ENCODE measurements around the gene RIOX2. TPM values are rescaled to one million over a fixed set of nuclear protein-coding genes. Genes with fewer than 3 reads are reported as not detected.

Gene RIOX2
- total RNA-seq, 4 donors from 2014 or later: 28.1 to 44.0 (median 30.6) TPM

DNA sequence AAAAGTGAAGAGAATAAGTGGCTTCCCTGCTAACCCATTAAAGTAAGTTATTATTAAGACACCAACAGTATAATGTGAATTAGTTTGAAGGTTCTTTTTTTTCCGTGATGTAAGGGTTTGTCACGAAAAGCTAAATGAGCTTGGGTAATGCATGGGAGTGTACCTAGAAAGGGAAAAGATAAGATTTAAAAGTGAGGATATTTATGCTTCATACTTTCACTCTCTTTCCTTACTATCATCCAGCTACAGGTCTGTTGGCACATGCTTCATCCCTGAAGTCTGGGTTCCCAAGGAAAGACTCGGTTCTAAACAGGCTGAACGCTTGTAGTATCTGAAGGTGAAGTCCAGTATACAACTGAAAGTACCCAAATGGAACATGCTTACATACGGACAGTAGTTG is 26.9 kb upstream of the RIOX2 start:
- TF ChIP-seq, protein P1, sequence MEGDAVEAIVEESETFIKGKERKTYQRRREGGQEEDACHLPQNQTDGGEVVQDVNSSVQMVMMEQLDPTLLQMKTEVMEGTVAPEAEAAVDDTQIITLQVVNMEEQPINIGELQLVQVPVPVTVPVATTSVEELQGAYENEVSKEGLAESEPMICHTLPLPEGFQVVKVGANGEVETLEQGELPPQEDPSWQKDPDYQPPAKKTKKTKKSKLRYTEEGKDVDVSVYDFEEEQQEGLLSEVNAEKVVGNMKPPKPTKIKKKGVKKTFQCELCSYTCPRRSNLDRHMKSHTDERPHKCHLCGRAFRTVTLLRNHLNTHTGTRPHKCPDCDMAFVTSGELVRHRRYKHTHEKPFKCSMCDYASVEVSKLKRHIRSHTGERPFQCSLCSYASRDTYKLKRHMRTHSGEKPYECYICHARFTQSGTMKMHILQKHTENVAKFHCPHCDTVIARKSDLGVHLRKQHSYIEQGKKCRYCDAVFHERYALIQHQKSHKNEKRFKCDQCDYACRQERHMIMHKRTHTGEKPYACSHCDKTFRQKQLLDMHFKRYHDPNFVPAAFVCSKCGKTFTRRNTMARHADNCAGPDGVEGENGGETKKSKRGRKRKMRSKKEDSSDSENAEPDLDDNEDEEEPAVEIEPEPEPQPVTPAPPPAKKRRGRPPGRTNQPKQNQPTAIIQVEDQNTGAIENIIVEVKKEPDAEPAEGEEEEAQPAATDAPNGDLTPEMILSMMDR (IDR thresholded peaks at IDR 0.05; ENCODE audit: low read depth): no peak

DNA sequence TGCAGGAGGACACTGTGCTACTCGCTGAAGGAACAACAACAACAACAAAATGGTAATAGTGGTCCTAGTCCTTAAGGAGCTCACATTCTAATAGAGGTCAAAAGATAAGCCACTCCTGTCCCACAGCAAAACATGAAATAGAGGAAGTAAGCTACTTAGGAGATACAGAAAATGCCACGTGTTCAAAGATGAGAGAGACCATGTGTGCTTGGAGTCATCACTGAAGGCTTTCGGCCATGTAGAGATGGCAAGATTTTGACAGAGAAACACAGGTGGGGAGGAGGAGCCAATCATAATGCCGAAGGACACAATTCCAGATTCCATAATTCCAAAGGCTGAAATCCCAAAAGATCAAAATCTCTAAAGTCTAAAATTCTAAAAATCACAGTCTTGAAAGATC is 24.8 kb upstream of the RIOX2 start:
- TF ChIP-seq, protein P1 (IDR thresholded peaks at IDR 0.05; ENCODE audit: low read depth): no peak

DNA sequence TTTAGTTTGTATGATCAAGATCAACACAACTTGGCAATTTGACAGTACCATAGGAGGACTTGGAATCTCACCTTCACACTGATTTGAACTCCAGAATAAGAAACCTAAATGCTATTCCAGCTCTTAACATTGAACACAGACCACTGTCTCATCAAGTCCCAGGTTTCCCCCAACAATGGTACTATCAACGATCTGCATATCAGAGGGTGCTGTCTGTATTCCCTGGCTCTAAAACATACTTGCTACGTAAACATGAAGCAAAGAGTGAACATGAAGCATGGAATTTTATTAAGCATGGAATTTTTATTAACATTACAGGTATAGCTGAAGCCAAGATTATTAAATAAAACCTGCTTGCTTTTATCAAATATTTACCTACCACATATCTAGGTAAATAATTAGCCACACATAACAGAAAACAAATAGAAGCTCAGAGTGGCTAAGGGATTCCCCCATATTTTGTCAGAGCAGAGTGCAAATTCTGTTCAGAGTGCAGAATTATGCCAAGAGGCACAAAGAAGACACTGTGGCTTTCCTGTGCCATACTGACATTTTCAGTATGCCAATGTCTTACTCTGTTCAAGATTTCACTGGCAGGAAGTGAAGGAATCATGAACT is 22.2 kb upstream of the RIOX2 start:
- TF ChIP-seq, protein P1 (IDR thresholded peaks at IDR 0.05; ENCODE audit: low read depth): no peak

DNA sequence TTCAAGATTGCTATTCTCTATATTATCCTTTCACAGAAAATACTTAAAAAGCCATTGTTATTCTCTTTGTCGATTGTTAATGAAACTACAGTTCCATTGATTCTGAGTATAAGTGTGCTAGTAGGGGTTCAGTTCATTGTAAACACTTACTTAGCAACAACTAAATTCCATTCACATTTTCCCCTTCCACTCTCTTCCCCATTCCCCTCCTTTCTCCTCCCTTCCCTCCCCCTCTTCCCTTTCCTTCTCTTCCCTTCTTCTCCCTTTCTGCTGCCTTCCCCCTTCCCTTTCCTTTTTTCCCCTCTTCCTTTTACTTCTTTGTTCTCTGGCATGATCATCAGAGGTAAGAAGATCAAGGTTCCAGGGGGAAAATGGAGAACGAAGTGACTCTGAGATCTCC is 21.3 kb upstream of the RIOX2 start:
- TF ChIP-seq, protein P1 (IDR thresholded peaks at IDR 0.05; ENCODE audit: low read depth): no peak

DNA sequence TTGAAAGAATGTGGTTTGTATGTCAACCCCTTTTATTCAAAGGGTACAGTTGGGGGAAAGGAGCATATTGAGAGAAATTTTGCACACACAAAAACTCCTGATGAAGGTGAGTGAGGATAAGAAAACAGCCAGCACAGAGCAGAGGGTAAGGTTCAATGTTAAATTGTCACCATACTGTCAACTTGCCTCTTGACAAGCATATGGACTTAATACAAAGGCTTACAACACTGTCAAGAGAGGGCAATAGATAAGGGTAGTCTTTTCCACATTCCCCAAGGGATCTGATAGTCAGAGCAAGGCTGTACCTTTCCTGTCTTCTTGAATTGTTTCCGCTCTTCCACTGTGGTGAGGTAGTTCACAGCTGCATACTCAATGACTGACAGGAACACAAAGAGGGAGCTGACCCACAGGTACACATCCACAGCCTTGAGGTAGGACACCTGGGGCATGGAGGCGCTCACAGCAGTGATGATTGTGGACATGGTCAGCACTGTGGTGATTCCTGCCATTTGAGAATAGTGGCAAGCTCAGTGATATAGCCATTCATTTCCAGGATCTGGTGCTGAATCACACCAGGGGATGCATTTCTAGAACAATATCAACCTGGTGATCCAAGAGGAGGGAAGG is 20.4 kb upstream of the RIOX2 start:
- TF ChIP-seq, protein P1 (IDR thresholded peaks at IDR 0.05; ENCODE audit: low read depth): no peak

DNA sequence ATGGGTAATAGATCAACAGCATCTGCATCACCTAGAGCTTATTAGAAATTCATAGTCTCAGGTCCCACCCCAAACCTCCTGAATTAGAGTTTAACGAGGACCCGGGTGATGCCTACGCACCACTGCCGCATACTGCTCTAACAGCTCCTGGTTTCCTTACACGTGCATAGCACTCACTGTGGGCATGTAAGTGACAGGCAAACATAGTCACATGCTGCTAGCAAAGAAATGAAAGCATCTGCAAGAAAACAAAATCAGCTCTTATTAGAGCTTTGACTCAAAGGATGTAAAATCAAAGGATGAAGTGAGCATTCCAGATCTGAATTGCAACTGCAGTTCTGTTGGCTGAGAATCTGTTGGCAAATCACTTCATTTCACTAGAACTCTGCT is 19.1 kb upstream of the RIOX2 start:
- TF ChIP-seq, protein P1 (IDR thresholded peaks at IDR 0.05; ENCODE audit: low read depth): no peak

DNA sequence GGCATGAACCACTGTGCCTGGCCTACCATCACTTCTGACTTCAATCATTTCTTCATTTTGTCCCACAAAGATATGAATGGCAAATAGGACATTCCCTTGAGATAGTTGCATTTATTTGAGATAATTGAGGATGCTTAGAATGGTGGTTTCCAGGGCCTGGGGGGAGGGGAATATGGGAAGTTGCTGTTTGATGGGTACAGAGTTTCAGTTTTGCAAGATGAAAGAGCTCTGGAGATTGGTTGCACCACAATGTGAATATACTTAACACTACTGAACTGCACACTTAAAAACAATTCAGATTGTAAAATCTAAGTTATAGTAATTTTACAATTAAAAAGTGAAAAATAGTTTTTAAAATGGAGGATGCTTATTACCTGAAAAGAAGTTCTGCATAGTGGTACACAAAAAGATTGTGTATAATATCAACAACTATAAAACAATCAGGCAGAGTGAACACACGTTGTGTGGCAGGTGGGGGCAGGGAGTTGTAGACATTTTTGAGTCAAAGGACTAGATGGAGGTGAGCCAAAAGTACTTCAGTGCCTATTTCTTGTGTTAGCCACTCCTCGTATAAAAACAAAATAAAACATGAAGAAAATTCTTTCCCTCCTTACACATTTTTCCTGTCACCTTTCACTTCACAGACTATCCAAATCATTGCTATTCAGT is 18.5 kb upstream of the RIOX2 start:
- TF ChIP-seq, protein P1 (IDR thresholded peaks at IDR 0.05; ENCODE audit: low read depth): no peak

Measured in subcutaneous adipose tissue (tissue), 4 donors.